ENCODE results near the gene SEC14L6.
"Not testable (repeated sequence)": the region's sequence is repeated elsewhere in the genome, so short reads cannot be mapped to it uniquely, and the experiment has no call there.

SEC14L6 gene

DNA sequence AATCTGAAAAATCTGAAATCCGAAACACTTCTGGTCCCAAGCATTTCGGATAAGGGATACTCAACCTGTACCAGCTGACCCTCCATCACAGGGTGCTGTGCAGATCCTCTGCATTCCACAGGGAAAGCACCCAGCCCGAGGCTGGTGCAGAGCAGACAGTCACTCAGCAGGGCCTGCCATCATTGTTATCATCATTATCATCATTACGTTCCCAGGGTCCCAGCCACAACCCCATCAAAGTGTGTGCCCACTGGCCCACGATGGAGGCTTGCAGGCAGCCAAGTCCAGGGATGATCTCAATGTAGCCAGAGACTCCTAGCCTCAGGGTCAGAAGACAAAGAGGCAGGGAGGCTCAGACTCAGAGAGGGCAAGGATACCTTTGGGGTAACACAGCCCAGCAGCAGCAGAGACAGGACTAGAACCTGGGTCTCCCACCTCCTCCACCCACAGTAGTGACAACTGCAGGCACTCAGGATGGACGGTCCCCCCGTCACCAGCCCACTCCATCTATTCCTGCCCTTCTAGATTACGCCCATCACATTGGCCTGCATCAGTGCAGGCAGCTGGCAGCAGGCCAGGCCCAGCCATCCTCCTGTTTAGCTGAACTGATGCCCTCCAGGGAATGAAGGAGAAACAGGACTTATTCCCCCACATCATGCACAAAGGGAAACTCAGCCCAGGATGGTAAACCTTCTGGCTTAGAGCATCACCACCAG is 17.7 kb upstream of the SEC14L6 start:
- Histone ChIP-seq H2BK120ac (ENCODE audit: low read depth, low read length) (no peak overlapping the region), H3K14ac (ENCODE audit: low read length) (peak overlapping the region; percentile 78), H4K8ac (ENCODE audit: low read depth, low read length) (no peak overlapping the region), H3K27ac (replicated peaks; ENCODE audit: low read length) (no peak overlapping the region), H2AFZ (ENCODE audit: low read length) (no peak overlapping the region), H3K9me3 (replicated peaks in 1 of 2; ENCODE audit: control insufficient read depth in 2 of 2, insufficient read depth in 1 of 2, low read depth in 1 of 2, low read length in 2 of 2) (no peaks in the 10 kb centered on the region), H3K9ac (ENCODE audit: low read depth, low read length, poor library complexity) (peak overlapping the region; percentile 34), H3K27me3 (ENCODE audit: control insufficient read depth in 3 of 3, insufficient read depth in 3 of 3, low read depth in 1 of 3, low read length in 3 of 3) (peaks cover 0 to 6% (median 0%) of the 10 kb centered on the region in 3 experiments), H3K18ac (ENCODE audit: low read length) (peak overlapping the region; percentile 16), H3K4me3 (ENCODE audit: low read length in 2 of 2) (no peak overlapping the region), H3K4ac (ENCODE audit: low read length) (no peak overlapping the region), H3K36me3 (replicated peaks in 1 of 2; ENCODE audit: control insufficient read depth in 2 of 2, insufficient read depth in 2 of 2, low read length in 2 of 2) (no peaks in the 10 kb centered on the region), H4K91ac (ENCODE audit: low read depth, low read length, poor library complexity) (no peak overlapping the region), H2BK5ac (ENCODE audit: low read length) (no peak overlapping the region), H3K23ac (ENCODE audit: low read depth, low read length, poor library complexity) (no peak overlapping the region), H3K79me1 (ENCODE audit: low read depth, low read length) (no peaks in the 10 kb centered on the region), H2BK15ac (ENCODE audit: low read length) (no peak overlapping the region), H2BK12ac (ENCODE audit: low read length) (peak overlapping the region; percentile 14), H3K4me2 (ENCODE audit: insufficient read depth, low read length, poor library complexity, severe bottlenecking) (no peak overlapping the region), H3K4me1 (ENCODE audit: control insufficient read depth in 2 of 2, insufficient read depth in 1 of 2, low read depth in 1 of 2, low read length in 2 of 2) (peaks cover 5 to 9% of the 10 kb centered on the region in 2 donors), H2AK5ac (ENCODE audit: low read depth, low read length) (no peak overlapping the region)
- DNase-seq (ENCODE audit: low spot score), result no peak
- no CpG with 5 or more reads among the region's 8 CpGs for WGBS, 2 donors (ENCODE audit: extremely low coverage in 2 of 2, insufficient read length in 2 of 2, insufficient replicate concordance in 1 of 2)

DNA sequence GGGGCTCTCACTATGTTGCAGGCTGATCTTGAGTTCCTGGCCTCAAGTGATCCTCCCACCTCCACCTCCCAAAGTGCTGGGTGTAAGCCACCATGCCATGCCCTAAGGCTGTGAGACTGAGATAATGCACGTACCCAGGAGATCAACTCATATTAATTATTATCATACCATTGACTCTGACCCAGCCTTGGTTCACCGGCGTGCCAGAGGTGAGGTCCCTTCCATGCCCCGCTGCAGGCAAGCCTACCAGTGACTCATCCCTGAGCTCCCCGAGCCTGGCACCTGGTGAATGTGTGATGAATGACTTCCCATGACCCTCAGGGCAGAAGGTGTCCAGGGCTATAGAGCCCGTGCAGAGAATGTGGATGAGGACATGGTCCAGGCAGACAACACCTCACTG is 15.8 kb upstream of the SEC14L6 start:
- Histone ChIP-seq H3K27me3 (ENCODE audit: control insufficient read depth in 3 of 3, insufficient read depth in 3 of 3, low read depth in 1 of 3, low read length in 3 of 3) (peaks cover 0 to 6% (median 0%) of the 10 kb centered on the region in 3 experiments), H4K91ac (ENCODE audit: low read depth, low read length, poor library complexity) (no peak overlapping the region), H2BK12ac (ENCODE audit: low read length) (no peak overlapping the region), H4K8ac (ENCODE audit: low read depth, low read length) (no peak overlapping the region), H3K4me3 (ENCODE audit: low read length in 2 of 2) (no peak overlapping the region), H2BK15ac (ENCODE audit: low read length) (no peak overlapping the region), H2AFZ (ENCODE audit: low read length) (no peak overlapping the region), H2BK120ac (ENCODE audit: low read depth, low read length) (no peak overlapping the region), H3K9ac (ENCODE audit: low read depth, low read length, poor library complexity) (no peak overlapping the region), H3K18ac (ENCODE audit: low read length) (no peak overlapping the region), H3K14ac (ENCODE audit: low read length) (no peak overlapping the region), H3K9me3 (replicated peaks in 1 of 2; ENCODE audit: control insufficient read depth in 2 of 2, insufficient read depth in 1 of 2, low read depth in 1 of 2, low read length in 2 of 2) (no peaks in the 10 kb centered on the region), H3K4me1 (ENCODE audit: control insufficient read depth in 2 of 2, insufficient read depth in 1 of 2, low read depth in 1 of 2, low read length in 2 of 2) (peaks cover 2 to 9% of the 10 kb centered on the region in 2 donors), H3K4me2 (ENCODE audit: insufficient read depth, low read length, poor library complexity, severe bottlenecking) (no peak overlapping the region), H3K23ac (ENCODE audit: low read depth, low read length, poor library complexity) (no peak overlapping the region), H3K36me3 (replicated peaks in 1 of 2; ENCODE audit: control insufficient read depth in 2 of 2, insufficient read depth in 2 of 2, low read length in 2 of 2) (no peaks in the 10 kb centered on the region), H2BK5ac (ENCODE audit: low read length) (no peak overlapping the region), H3K4ac (ENCODE audit: low read length) (no peak overlapping the region), H3K27ac (replicated peaks; ENCODE audit: low read length) (no peak overlapping the region), H2AK5ac (ENCODE audit: low read depth, low read length) (no peak overlapping the region), H3K79me1 (ENCODE audit: low read depth, low read length) (no peaks in the 10 kb centered on the region)
- no peak for DNase-seq (ENCODE audit: low spot score)
- no CpG with 5 or more reads among the region's 6 CpGs for WGBS, 2 donors (ENCODE audit: extremely low coverage in 2 of 2, insufficient read length in 2 of 2, insufficient replicate concordance in 1 of 2)

DNA sequence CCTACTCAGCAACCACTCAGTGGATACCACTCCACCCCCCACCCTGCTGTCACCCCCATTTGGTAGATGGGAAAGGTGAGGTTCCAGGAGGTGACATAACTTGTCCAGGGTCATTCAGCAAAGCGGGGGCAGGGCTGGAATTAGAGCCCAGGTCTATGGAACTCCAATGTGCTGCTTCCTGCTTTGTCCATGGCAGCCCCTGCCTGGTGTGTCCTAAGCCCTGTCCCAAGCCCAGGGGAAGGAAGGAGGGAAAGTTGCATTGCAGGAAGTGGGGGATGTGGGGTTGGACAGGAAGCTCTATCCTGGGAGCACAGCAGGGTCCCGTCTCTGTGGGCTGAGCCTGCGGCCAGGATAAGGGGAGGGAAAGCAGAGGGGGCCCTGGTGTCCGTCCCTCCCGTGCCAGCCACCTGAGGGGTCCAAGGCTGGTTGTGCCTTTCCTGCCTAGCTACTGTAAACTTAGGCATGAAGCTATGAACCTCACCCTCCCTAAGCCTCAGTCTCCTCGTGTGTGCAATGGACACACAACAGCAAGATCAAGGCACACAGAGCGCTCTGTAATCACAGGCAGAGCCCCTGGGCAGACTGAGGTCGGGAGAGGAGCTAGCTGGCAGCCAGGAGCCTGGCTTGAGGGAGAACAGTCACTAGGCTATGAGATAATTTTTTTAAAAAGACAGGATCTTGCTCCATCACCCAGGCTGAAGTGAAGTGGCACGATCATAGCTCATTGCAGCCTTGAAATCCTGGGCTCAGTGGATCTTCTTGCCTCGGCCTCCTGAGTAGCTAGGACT is 15.1 kb upstream of the SEC14L6 start:
- no CpG with 5 or more reads among the region's 10 CpGs for WGBS, 2 donors (ENCODE audit: extremely low coverage in 2 of 2, insufficient read length in 2 of 2, insufficient replicate concordance in 1 of 2)
- Histone ChIP-seq H3K79me1 (ENCODE audit: low read depth, low read length) (no peaks in the 10 kb centered on the region), H3K36me3 (replicated peaks in 1 of 2; ENCODE audit: control insufficient read depth in 2 of 2, insufficient read depth in 2 of 2, low read length in 2 of 2) (no peaks in the 10 kb centered on the region), H2AFZ (ENCODE audit: low read length) (peak overlapping the region; percentile 75), H2BK12ac (ENCODE audit: low read length) (no peak overlapping the region), H3K9ac (ENCODE audit: low read depth, low read length, poor library complexity) (no peak overlapping the region), H3K4me1 (ENCODE audit: control insufficient read depth in 2 of 2, insufficient read depth in 1 of 2, low read depth in 1 of 2, low read length in 2 of 2) (peaks cover 2 to 9% of the 10 kb centered on the region in 2 donors), H3K27ac (replicated peaks; ENCODE audit: low read length) (no peak overlapping the region), H3K27me3 (ENCODE audit: control insufficient read depth in 3 of 3, insufficient read depth in 3 of 3, low read depth in 1 of 3, low read length in 3 of 3) (peaks cover 0 to 6% (median 0%) of the 10 kb centered on the region in 3 experiments), H4K8ac (ENCODE audit: low read depth, low read length) (no peak overlapping the region), H3K14ac (ENCODE audit: low read length) (no peak overlapping the region), H4K91ac (ENCODE audit: low read depth, low read length, poor library complexity) (peak overlapping the region; percentile 57), H3K9me3 (replicated peaks in 1 of 2; ENCODE audit: control insufficient read depth in 2 of 2, insufficient read depth in 1 of 2, low read depth in 1 of 2, low read length in 2 of 2) (no peaks in the 10 kb centered on the region), H3K4ac (ENCODE audit: low read length) (no peak overlapping the region), H3K18ac (ENCODE audit: low read length) (peak overlapping the region; percentile 20), H2BK120ac (ENCODE audit: low read depth, low read length) (no peak overlapping the region), H2AK5ac (ENCODE audit: low read depth, low read length) (peak overlapping the region; percentile 64), H2BK5ac (ENCODE audit: low read length) (no peak overlapping the region), H3K4me2 (ENCODE audit: insufficient read depth, low read length, poor library complexity, severe bottlenecking) (no peak overlapping the region), H3K4me3 (ENCODE audit: low read length in 2 of 2) (no peak overlapping the region), H3K23ac (ENCODE audit: low read depth, low read length, poor library complexity) (no peak overlapping the region), H2BK15ac (ENCODE audit: low read length) (peak overlapping the region; percentile 13)
- DNase-seq (ENCODE audit: low spot score), result no peak

DNA sequence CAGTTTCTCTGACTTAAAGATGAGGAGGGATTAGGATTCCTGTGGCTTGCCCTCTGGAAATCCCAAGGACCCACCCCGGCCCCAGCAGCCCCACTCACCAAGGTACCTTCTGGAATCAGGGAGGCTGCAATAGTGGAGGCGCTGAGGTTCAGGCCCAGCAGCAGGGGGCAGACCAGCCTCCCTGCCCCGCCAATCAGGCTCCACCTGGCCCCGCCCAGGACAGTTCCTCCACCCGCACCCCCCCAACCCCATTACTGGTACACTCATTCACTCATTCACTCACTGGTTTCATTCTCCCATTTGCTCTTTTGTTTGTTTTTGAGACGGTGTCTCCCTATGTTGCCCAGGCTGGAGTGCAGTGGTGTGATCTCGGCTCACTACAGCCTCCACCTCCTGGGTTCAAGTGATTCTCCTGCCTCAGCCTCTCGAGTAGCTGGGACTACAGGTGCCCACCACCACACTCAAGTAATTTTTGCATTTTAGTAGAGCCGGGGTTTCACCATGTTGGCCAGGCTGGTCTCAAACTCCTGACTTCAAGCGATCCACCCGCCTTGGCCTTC is 14.2 kb upstream of the SEC14L6 start:
- H4K91ac ChIP-seq (ENCODE audit: low read depth, low read length, poor library complexity); H3K4me2 ChIP-seq (ENCODE audit: insufficient read depth, low read length, poor library complexity, severe bottlenecking); H3K36me3 ChIP-seq (replicated peaks in 1 of 2; ENCODE audit: control insufficient read depth in 2 of 2, insufficient read depth in 2 of 2, low read length in 2 of 2); H3K27me3 ChIP-seq (ENCODE audit: control insufficient read depth in 3 of 3, insufficient read depth in 3 of 3, low read depth in 1 of 3, low read length in 3 of 3); H3K4ac ChIP-seq (ENCODE audit: low read length); H2BK15ac ChIP-seq (ENCODE audit: low read length); H3K14ac ChIP-seq (ENCODE audit: low read length); H3K9me3 ChIP-seq (replicated peaks in 1 of 2; ENCODE audit: control insufficient read depth in 2 of 2, insufficient read depth in 1 of 2, low read depth in 1 of 2, low read length in 2 of 2); H3K4me3 ChIP-seq (ENCODE audit: low read length in 2 of 2); H3K9ac ChIP-seq (ENCODE audit: low read depth, low read length, poor library complexity); H2BK5ac ChIP-seq (ENCODE audit: low read length); H2AK5ac ChIP-seq (ENCODE audit: low read depth, low read length); H3K18ac ChIP-seq (ENCODE audit: low read length); H2BK120ac ChIP-seq (ENCODE audit: low read depth, low read length); DNase-seq (ENCODE audit: low spot score); H3K27ac ChIP-seq (replicated peaks; ENCODE audit: low read length); H3K23ac ChIP-seq (ENCODE audit: low read depth, low read length, poor library complexity); H2BK12ac ChIP-seq (ENCODE audit: low read length); H3K79me1 ChIP-seq (ENCODE audit: low read depth, low read length); H3K4me1 ChIP-seq (ENCODE audit: control insufficient read depth in 2 of 2, insufficient read depth in 1 of 2, low read depth in 1 of 2, low read length in 2 of 2); H4K8ac ChIP-seq (ENCODE audit: low read depth, low read length): not testable (repeated sequence)
- peak overlapping the region; percentile 75 for H2AFZ ChIP-seq (ENCODE audit: low read length)
- WGBS, 2 donors (ENCODE audit: extremely low coverage in 2 of 2, insufficient read length in 2 of 2, insufficient replicate concordance in 1 of 2), result no CpG with 5 or more reads among the region's 11 CpGs

Measured in neuronal stem cell (in vitro differentiated cells).